PFSK-1 (cell line): ENCODE data around the gene SNX13.

Experiments
- FOXP2 ChIP-seq: optimal IDR thresholded peaks from 2 replicates; pipeline ENCODE3; 2011; ENCODE audit warnings: borderline replicate concordance, control low read depth, inconsistent platforms; ENCODE audit not compliant: insufficient read depth; ENCODE audit errors: extremely low read length, extremely low read depth
- POLR2AphosphoS5 ChIP-seq: IDR thresholded peaks from 2 replicates; pipeline ENCODE4 v1.6.1; 2012; ENCODE audit warnings: low read depth, mild to moderate bottlenecking, control low read depth, low read length, moderate library complexity
- REST ChIP-seq, 2 experiments: IDR thresholded peaks; 2 replicates each; pipeline versions ENCODE4 v1.6.1 to v1.8.0; 2011 to 2012; ENCODE audit warnings: low read depth in 2 of 2, low read length in 2 of 2, control low read depth in 1 of 2, inconsistent platforms in 1 of 2, mild to moderate bottlenecking in 1 of 2, moderate library complexity in 1 of 2; ENCODE audit not compliant: insufficient read depth in 1 of 2
- SIN3A ChIP-seq: IDR thresholded peaks from 2 replicates; pipeline ENCODE4 v1.6.1; 2012; ENCODE audit warnings: mild to moderate bottlenecking, low read length, moderate library complexity, borderline replicate concordance; ENCODE audit not compliant: insufficient read depth
- TAF1 ChIP-seq: IDR thresholded peaks from 2 replicates; pipeline ENCODE4 v1.6.1; 2012; ENCODE audit warnings: low read length, control low read depth, borderline replicate concordance; ENCODE audit not compliant: insufficient read depth

Gene SNX13

GRCh38 chr7:17832820-17833355 is 107.4 kb downstream of the SNX13 start:
- TF ChIP-seq FOXP2 (no peak), TAF1 (no peak), POLR2AphosphoS5 (no peak), REST (IDR thresholded peaks at IDR 0.05; ENCODE audit: insufficient read depth in 1 of 2, low read depth in 2 of 2, low read length in 2 of 2) (no peak), SIN3A (no peak)

- TF ChIP-seq POLR2AphosphoS5 (no peak), FOXP2 (no peak), SIN3A (no peak), TAF1 (no peak), REST (IDR thresholded peaks at IDR 0.05; ENCODE audit: insufficient read depth in 1 of 2, low read depth in 2 of 2, low read length in 2 of 2) (no peak)
These were observed 108.1 kb downstream of the SNX13 start for GRCh38 chr7:17832242-17832641.

- no peak for TF ChIP-seq FOXP2
- no peak for TF ChIP-seq REST (IDR thresholded peaks at IDR 0.05; ENCODE audit: insufficient read depth in 1 of 2, low read depth in 2 of 2, low read length in 2 of 2)
- TF ChIP-seq TAF1 = no peak
- no peak for TF ChIP-seq SIN3A
- TF ChIP-seq POLR2AphosphoS5 = no peak
These were observed 110.1 kb downstream of the SNX13 start for GRCh38 chr7:17830206-17830605.

GRCh38 chr7:17829001-17829400 is 111.3 kb downstream of the SNX13 start:
- TF ChIP-seq SIN3A = no peak

- TF ChIP-seq POLR2AphosphoS5 = no peak
- TF ChIP-seq REST (IDR thresholded peaks at IDR 0.05; ENCODE audit: insufficient read depth in 1 of 2, low read depth in 2 of 2, low read length in 2 of 2) = no peak
- TF ChIP-seq TAF1 = no peak
- no peak for TF ChIP-seq SIN3A
- no peak for TF ChIP-seq FOXP2
These were observed 117.6 kb downstream of the SNX13 start for GRCh38 chr7:17822547-17823173.
